ENCODE measurements around the gene ZPBP. TPM values are rescaled to one million over a fixed set of nuclear protein-coding genes. Genes with fewer than 3 reads are reported as not detected.

Gene ZPBP
- not detected in 2 replicates for total RNA-seq

GRCh38 chr7:50092579-50093491 is at the start of gene ZPBP:
TSS of gene ZPBP (minus strand) at chr7:50093246. CDS start at chr7:50093194, 52 bp downstream.

Other genes starting within 250 kb of the ZPBP start
- gene IKZF1, start 211.5 kb upstream of the ZPBP start, total RNA-seq, result not detected in 2 replicates

All from cardiac ventricle fibroblast (primary cell).